ENCODE results near the gene DDC.
"Not testable (repeated sequence)": the region's sequence is repeated elsewhere in the genome, so short reads cannot be mapped to it uniquely, and the experiment has no call there.

DDC gene

DNA sequence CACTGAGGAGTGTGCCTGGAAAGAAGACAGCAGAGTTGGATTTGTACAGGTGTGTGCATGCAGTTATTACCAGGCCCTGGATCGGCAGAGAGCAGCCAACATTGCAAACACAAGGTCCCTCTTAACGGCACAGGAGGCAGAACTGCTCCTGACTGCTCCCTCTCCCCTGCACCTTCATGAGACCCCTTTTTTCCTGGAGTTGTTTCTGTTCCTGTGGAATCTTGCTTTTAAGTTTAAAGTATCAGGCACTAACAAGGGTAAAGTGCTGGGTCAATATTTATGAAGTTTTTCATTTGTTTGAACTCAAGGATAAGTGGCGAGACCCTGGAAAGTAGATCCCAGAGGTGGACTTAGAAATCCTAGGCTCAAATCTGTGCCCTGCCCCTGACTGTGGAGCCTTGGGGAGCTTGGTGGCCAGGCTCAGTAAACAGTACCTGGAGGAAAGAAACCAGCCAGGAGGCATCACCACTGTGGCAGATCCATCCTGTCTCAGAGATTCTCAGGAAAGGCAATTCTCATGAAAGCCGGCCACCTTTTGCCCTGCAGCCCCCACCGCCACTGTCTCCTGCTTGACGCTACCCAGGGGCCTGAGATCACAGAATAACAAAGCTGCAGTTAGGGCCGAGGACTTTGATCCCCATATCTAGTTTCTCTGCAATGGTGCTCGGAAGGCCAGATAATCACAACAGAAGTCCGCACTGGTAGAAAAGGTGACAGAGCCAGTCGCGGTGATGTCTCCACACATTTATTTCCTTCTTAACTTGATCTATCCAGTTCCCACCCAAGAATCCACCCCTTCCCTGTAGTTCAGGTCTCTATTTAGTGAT lies 36.7 kb downstream of the DDC start:
- Histone ChIP-seq H3K4me2 (ENCODE audit: low read length) (no peak overlapping the region), H2AFZ (ENCODE audit: low read depth, low read length) (no peak overlapping the region), H3K4me1 (ENCODE audit: low read length) (peaks cover 17% of the 10 kb centered on the region), H4K20me1 (ENCODE audit: insufficient read depth, low read length) (no peaks in the 10 kb centered on the region), H3K27me3 (ENCODE audit: low read depth, low read length) (peaks cover 20% of the 10 kb centered on the region), H3K36me3 (replicated peaks; ENCODE audit: low read depth, low read length) (no peaks in the 10 kb centered on the region), H3K79me2 (ENCODE audit: low read length) (no peaks in the 10 kb centered on the region), H3K27ac (ENCODE audit: low read length) (no peak overlapping the region), H3K9me3 (ENCODE audit: insufficient read depth, low read length) (no peaks in the 10 kb centered on the region), H3K9ac (ENCODE audit: low read length) (no peak overlapping the region), H3K4me3 (ENCODE audit: low read length) (no peak overlapping the region)
- TF ChIP-seq EZH2phosphoT487 (IDR thresholded peaks at IDR 0.05; ENCODE audit: low read depth), result no peak

- H3K4me2 ChIP-seq (ENCODE audit: low read length); H4K20me1 ChIP-seq (ENCODE audit: insufficient read depth, low read length); H2AFZ ChIP-seq (ENCODE audit: low read depth, low read length); H3K27ac ChIP-seq (ENCODE audit: low read length); H3K79me2 ChIP-seq (ENCODE audit: low read length); H3K4me1 ChIP-seq (ENCODE audit: low read length); H3K9me3 ChIP-seq (ENCODE audit: insufficient read depth, low read length); H3K4me3 ChIP-seq (ENCODE audit: low read length); H3K9ac ChIP-seq (ENCODE audit: low read length); H3K36me3 ChIP-seq (replicated peaks; ENCODE audit: low read depth, low read length): not testable (repeated sequence)
- peaks cover 25% of the 10 kb centered on the region for H3K27me3 ChIP-seq (ENCODE audit: low read depth, low read length)
These were observed 45.9 kb downstream of the DDC start for GRCh38 chr7:50519350-50519749.

DNA sequence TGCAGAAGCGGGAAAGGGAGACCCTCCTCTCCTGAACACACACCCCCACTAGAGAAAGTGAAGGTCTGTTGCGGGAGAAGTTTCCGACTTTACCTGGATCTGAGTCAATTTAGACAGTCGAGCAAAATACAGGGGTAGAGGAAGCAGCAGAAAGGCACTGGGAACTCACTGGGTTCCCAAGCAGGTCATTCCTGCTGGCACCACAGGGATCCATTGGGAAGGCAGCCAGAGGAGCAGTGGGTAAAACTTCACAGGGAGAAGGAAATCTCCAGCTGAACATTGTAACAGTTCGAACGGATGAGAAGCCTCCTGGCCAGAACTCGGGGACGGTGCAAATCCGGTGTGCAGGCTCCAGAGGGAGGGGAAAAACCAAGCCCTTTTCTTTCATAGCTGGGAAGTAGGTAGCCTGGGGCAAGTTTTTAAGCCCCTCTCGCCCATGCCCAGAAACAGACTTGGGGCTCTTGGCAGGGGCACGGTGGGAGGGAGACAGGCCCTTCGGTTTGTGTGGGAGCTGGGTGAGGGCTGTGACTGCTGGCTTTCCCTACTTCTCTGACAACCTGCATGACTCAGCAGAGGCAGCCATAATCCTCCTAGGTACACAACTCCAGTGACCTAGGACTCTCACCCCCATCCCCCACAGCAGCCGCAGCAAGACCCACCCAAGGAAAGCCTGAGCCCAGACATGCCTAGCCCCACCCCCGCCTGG lies 51.9 kb downstream of the DDC start:
- H3K4me2 ChIP-seq (ENCODE audit: low read length), result no peak overlapping the region
- no peak overlapping the region for H3K27ac ChIP-seq (ENCODE audit: low read length)

GRCh38 chr7:50512384-50512783 lies 52.8 kb downstream of the DDC start:
- TF ChIP-seq, protein P1, sequence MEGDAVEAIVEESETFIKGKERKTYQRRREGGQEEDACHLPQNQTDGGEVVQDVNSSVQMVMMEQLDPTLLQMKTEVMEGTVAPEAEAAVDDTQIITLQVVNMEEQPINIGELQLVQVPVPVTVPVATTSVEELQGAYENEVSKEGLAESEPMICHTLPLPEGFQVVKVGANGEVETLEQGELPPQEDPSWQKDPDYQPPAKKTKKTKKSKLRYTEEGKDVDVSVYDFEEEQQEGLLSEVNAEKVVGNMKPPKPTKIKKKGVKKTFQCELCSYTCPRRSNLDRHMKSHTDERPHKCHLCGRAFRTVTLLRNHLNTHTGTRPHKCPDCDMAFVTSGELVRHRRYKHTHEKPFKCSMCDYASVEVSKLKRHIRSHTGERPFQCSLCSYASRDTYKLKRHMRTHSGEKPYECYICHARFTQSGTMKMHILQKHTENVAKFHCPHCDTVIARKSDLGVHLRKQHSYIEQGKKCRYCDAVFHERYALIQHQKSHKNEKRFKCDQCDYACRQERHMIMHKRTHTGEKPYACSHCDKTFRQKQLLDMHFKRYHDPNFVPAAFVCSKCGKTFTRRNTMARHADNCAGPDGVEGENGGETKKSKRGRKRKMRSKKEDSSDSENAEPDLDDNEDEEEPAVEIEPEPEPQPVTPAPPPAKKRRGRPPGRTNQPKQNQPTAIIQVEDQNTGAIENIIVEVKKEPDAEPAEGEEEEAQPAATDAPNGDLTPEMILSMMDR (IDR thresholded peaks at IDR 0.05; ENCODE audit: low read depth, low read length), result no peak
- no peak for TF ChIP-seq EZH2phosphoT487 (IDR thresholded peaks at IDR 0.05; ENCODE audit: low read depth)
- H3K4me2 ChIP-seq (ENCODE audit: low read length), result no peak overlapping the region
- H3K79me2 ChIP-seq (ENCODE audit: low read length), result no peaks in the 10 kb centered on the region
- no peaks in the 10 kb centered on the region for H3K4me1 ChIP-seq (ENCODE audit: low read length)
- H3K36me3 ChIP-seq (replicated peaks; ENCODE audit: low read depth, low read length), result no peaks in the 10 kb centered on the region
- no peak overlapping the region for H3K4me3 ChIP-seq (ENCODE audit: low read length)
- no peak overlapping the region for H3K9ac ChIP-seq (ENCODE audit: low read length)
- no peaks in the 10 kb centered on the region for H4K20me1 ChIP-seq (ENCODE audit: insufficient read depth, low read length)
- no peaks in the 10 kb centered on the region for H3K9me3 ChIP-seq (ENCODE audit: insufficient read depth, low read length)
- H3K27ac ChIP-seq (ENCODE audit: low read length), result no peak overlapping the region
- H3K27me3 ChIP-seq (ENCODE audit: low read depth, low read length), result 0 out of 2 replicates have a peak, but pooled peaks cover 10% of the 10 kb centered on the region
- H2AFZ ChIP-seq (ENCODE audit: low read depth, low read length), result no peak overlapping the region

More for the DNA sequence above, 51.9 kb downstream of the DDC start:
- no peaks in the 10 kb centered on the region for H3K4me1 ChIP-seq (ENCODE audit: low read length)
- H3K36me3 ChIP-seq (replicated peaks; ENCODE audit: low read depth, low read length), result no peaks in the 10 kb centered on the region
- H4K20me1 ChIP-seq (ENCODE audit: insufficient read depth, low read length), result no peaks in the 10 kb centered on the region
- no peak overlapping the region for H3K9ac ChIP-seq (ENCODE audit: low read length)
- TF ChIP-seq EZH2phosphoT487 (IDR thresholded peaks at IDR 0.05; ENCODE audit: low read depth), result no peak
- TF ChIP-seq, protein P1 (IDR thresholded peaks at IDR 0.05; ENCODE audit: low read depth, low read length), result no peak
- H3K9me3 ChIP-seq (ENCODE audit: insufficient read depth, low read length), result no peaks in the 10 kb centered on the region
- 0 out of 2 replicates have a peak, but pooled peaks cover 10% of the 10 kb centered on the region for H3K27me3 ChIP-seq (ENCODE audit: low read depth, low read length)
- H3K79me2 ChIP-seq (ENCODE audit: low read length), result no peaks in the 10 kb centered on the region
- no peak overlapping the region for H3K4me3 ChIP-seq (ENCODE audit: low read length)
- no peak overlapping the region for H2AFZ ChIP-seq (ENCODE audit: low read depth, low read length)

GRCh38 chr7:50509459-50509858 lies 55.7 kb downstream of the DDC start:
- H3K36me3 ChIP-seq (replicated peaks; ENCODE audit: low read depth, low read length), result no peaks in the 10 kb centered on the region
- H3K27ac ChIP-seq (ENCODE audit: low read length), result no peak overlapping the region
- TF ChIP-seq, protein P1 (IDR thresholded peaks at IDR 0.05; ENCODE audit: low read depth, low read length), result no peak
- no peak for TF ChIP-seq EZH2phosphoT487 (IDR thresholded peaks at IDR 0.05; ENCODE audit: low read depth)

More at GRCh38 chr7:50509459-50509858, 55.7 kb downstream of the DDC start:
- H3K9me3 ChIP-seq (ENCODE audit: insufficient read depth, low read length), result no peaks in the 10 kb centered on the region
- H3K9ac ChIP-seq (ENCODE audit: low read length), result no peak overlapping the region
- no peak overlapping the region for H3K4me2 ChIP-seq (ENCODE audit: low read length)
- no peak overlapping the region for H2AFZ ChIP-seq (ENCODE audit: low read depth, low read length)
- no peaks in the 10 kb centered on the region for H3K79me2 ChIP-seq (ENCODE audit: low read length)
- H3K4me1 ChIP-seq (ENCODE audit: low read length), result no peaks in the 10 kb centered on the region
- no peak overlapping the region for H3K4me3 ChIP-seq (ENCODE audit: low read length)
- 0 out of 2 replicates have a peak, but pooled peaks cover 5% of the 10 kb centered on the region for H3K27me3 ChIP-seq (ENCODE audit: low read depth, low read length)
- H4K20me1 ChIP-seq (ENCODE audit: insufficient read depth, low read length), result no peaks in the 10 kb centered on the region
